ENCODE results near the gene JMJD7. TPM values are rescaled to one million over a fixed set of nuclear protein-coding genes. Genes with fewer than 3 reads are reported as not detected.

The JMJD7 gene
- total and polyA plus RNA-seq, 9 of the 15 experiments (the other 6 are each of a cell fraction or from before 2014, with no cell fraction given): 1.2 to 13.9 (median 6.1) TPM

DNA sequence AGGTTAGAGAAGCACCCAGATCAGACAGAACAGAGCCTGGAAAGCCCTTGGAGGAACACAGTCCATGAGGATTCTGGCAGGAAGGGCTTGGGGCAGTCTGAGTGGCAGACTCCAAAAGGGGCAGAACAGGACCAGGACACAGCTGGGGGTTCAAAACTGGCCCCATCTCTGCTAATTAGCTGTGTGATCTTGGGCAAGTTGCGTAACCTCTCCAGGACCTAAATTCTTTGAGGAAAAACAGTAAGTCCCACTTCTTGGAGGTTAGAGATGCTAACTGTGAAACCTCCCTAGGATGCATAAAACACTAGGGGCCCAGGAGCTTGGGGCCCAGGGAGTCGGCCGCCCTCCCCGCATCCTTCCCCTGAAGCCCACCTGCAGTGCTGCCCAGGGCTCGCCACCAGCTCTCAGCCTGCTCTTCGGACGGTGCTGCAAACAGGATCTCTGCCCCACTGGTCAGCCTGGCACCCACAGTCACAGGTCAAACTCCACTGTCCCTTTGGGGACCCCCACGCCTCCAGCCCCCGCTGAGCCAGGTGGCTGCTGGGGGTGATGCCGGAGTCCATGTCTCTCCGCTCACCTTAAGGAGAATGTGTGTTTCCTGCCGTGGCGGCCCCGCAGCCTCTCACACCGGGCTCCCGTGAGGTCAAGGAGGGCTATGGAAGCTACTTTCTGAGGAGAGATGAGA, 22.7 kb downstream of the JMJD7 start (continued):
- TF ChIP-seq IRF9 (tag; IDR thresholded peaks at IDR 0.05): peak; percentile 38; the same call in 1 of the 2 replicates
- no peak for TF ChIP-seq ETS1 (conservative IDR thresholded peaks at IDR 0.05; ENCODE audit: control insufficient read depth, low read depth, low read length)
- TF ChIP-seq FOSL1 (tag; conservative IDR thresholded peaks at IDR 0.05): no peak
- no peak for TF ChIP-seq TAF9B (IDR thresholded peaks at IDR 0.05; ENCODE audit: partially characterized antibody)
- no peak for TF ChIP-seq ZBTB8A (IDR thresholded peaks at IDR 0.05; ENCODE audit: partially characterized antibody)
- TF ChIP-seq, protein P1, sequence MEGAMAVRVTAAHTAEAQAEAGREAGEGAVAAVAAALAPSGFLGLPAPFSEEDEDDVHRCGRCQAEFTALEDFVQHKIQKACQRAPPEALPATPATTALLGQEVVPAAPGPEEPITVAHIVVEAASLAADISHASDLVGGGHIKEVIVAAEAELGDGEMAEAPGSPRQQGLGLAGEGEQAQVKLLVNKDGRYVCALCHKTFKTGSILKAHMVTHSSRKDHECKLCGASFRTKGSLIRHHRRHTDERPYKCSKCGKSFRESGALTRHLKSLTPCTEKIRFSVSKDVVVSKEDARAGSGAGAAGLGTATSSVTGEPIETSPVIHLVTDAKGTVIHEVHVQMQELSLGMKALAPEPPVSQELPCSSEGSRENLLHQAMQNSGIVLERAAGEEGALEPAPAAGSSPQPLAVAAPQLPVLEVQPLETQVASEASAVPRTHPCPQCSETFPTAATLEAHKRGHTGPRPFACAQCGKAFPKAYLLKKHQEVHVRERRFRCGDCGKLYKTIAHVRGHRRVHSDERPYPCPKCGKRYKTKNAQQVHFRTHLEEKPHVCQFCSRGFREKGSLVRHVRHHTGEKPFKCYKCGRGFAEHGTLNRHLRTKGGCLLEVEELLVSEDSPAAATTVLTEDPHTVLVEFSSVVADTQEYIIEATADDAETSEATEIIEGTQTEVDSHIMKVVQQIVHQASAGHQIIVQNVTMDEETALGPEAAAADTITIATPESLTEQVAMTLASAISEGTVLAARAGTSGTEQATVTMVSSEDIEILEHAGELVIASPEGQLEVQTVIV (CRISPR knock-in tag; IDR thresholded peaks at IDR 0.05; ENCODE audit: borderline replicate concordance): no peak
- TF ChIP-seq NCOR1 (IDR thresholded peaks at IDR 0.05): no peak
- TF ChIP-seq POLR2G (IDR thresholded peaks at IDR 0.05; ENCODE audit: low read depth, low read length): peak; percentile 63
- no peak for TF ChIP-seq PCBP2 (IDR thresholded peaks at IDR 0.05; ENCODE audit: low read depth, low read length, poor library complexity, severe bottlenecking)
- no peak for TF ChIP-seq ZBTB17 (CRISPR knock-in tag; IDR thresholded peaks at IDR 0.05)
- no peak for TF ChIP-seq ZNF551 (CRISPR knock-in tag; IDR thresholded peaks at IDR 0.05)
- TF ChIP-seq TSHZ1 (CRISPR knock-in tag; IDR thresholded peaks at IDR 0.05): no peak
- TF ChIP-seq SIN3A (IDR thresholded peaks at IDR 0.05; ENCODE audit: borderline replicate concordance in 2 of 2, control insufficient read depth in 1 of 2, low read depth in 2 of 2, low read length in 2 of 2): no peak
- TF ChIP-seq CEBPB (tag; IDR thresholded peaks at IDR 0.05): peak; percentile 92
